GM18511 (cell line): Measurements from ENCODE around the gene RRM1.

Experiments
- ATAC-seq: cut with Tn5 transposase; IDR thresholded peaks from one replicate; pipeline ENCODE4 v1.9.1; 2021; ENCODE audit warnings: mild to moderate bottlenecking, moderate library complexity; ENCODE audit not compliant: unreplicated experiment

RRM1 gene

GRCh38 chr11:4185561-4185960, 91.0 kb downstream of the RRM1 start:
- no peak for ATAC-seq

GRCh38 chr11:4186464-4187054, 92.0 kb downstream of the RRM1 start:
- no peak for ATAC-seq

DNA sequence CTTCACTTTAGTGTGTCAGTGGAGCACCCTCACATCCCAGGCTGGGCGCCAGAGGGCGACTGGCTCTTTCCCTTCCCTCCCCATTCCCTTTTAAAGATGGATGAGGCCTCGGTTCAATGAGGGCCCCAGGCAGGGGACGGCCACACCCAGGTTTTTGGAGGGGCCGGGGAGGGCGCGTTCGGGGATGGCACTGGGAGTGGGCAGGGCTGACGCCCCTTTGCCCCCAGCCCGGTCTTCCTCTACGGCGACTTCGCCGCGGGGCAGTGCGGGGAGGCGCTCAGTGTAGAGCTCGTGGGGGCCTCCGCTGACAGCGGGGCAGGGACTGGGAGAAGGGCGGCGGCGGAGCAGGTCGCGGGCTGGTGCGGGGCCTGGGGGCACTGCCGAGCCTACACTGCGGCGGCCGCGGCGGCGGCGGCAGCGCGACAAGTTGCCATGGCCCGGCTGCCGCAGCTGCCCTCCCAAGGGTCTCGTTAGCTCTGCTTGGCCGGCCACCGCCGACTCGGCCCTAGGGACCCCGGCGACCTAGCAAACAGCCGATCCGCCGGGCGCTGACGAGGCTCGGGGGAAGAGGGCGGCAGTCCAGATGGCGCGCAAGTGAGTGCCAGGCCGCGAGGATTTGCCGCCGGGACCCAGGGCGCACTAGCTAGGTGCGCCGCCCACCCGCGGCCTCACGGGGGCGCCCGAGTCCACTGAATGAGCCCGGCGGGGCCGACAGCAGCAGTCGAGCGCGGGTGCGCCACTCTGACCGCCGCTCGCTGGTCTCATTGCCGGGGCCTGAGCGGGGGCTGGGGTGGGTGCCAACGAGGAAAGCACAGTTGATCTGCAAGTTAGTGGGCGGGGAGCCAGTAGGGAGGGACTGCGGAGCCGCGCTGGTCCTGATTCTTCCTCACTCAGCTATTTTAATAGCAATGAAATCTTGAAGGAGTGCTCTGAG, 92.7 kb downstream of the RRM1 start:
- peak; percentile 95 for ATAC-seq
